GM12878 (cell line): Measurements from ENCODE around the gene LRRN4. TPM values are rescaled to one million over a fixed set of nuclear protein-coding genes. Genes with fewer than 3 reads are reported as not detected.

Experiments used
- ATAC-seq: fragments of 200-7000 bp; cut with Tn5 transposase; 3 replicates; pipeline ENCODE4 v1.9.1; 2020; ENCODE audit warnings: mild to moderate bottlenecking, moderate library complexity
- BruUV-seq: library from RNA; stranded (reverse); fragments of 400-500 nt; replicated peaks from 2 replicates; lab custom pipeline; 2021; lab: Mats Ljungman, UMichigan
- CTCF ChIA-PET: fragments of 300-600 bp; sonication (Branson Sonifier 250); formaldehyde crosslinking; extraction: SDS; loops from one replicate; lab custom pipeline; 2021; ENCODE audit warnings: inconsistent platforms; lab: Yijun Ruan, JAX
- POLR2A ChIA-PET: fragments of 350-600 bp; formaldehyde crosslinking; extraction: SDS; loops from one replicate; lab custom pipeline; 2021; ENCODE audit warnings: inconsistent platforms; lab: Charles Lee
- RAD21 ChIA-PET: fragments of 300-600 bp; sonication (Branson Sonifier 250); formaldehyde crosslinking; loops from one replicate; lab custom pipeline; 2023; ENCODE audit warnings: antibody characterized with exemption; ENCODE audit not compliant: unreplicated experiment; lab: Charles Lee
- SMC1A ChIA-PET: fragments of 300-600 bp; sonication (Branson Sonifier 250); formaldehyde crosslinking; loops from one replicate; lab custom pipeline; 2023; ENCODE audit not compliant: unreplicated experiment, uncharacterized antibody; lab: Charles Lee
- DNase-seq: peaks from one replicate; pipeline ENCODE4 v3.0.0-alpha.2; 2011; ENCODE audit warnings: low read depth, low spot score
- FAIRE-seq: peaks from 3 replicates; lab custom pipeline; 2011; peaks lifted over from hg19 to GRCh38; lab: Jason Lieb, UNC
- H2AFZ ChIP-seq: 2 replicates; pipeline ENCODE4 v1.6.0; 2011; ENCODE audit warnings: low read depth, low read length, control low read depth; ENCODE audit not compliant: control insufficient read depth
- H3K27ac ChIP-seq: 2 replicates; pipeline ENCODE4 v1.5.1; 2011; ENCODE audit warnings: control low read depth; ENCODE audit not compliant: control insufficient read depth, insufficient read depth
- H3K27me3 ChIP-seq, 2 experiments: replicated peaks in 1 of 2; 2 replicates each; pipeline versions ENCODE4 v1.6.0 to v1.6.1; 2011; ENCODE audit warnings: low read length in 1 of 2; ENCODE audit not compliant: control insufficient read depth in 2 of 2, insufficient read depth in 2 of 2
- H3K36me3 ChIP-seq, 2 experiments: 2 replicates each; pipeline ENCODE4 v1.5.1; 2011; ENCODE audit warnings: low read length in 1 of 2; ENCODE audit not compliant: control insufficient read depth in 2 of 2, insufficient read depth in 2 of 2
- H3K4me1 ChIP-seq: 2 replicates; pipeline ENCODE4 v1.6.1; 2011; ENCODE audit warnings: mild to moderate bottlenecking, low read length, moderate library complexity, mixed read lengths; ENCODE audit not compliant: control insufficient read depth, insufficient read depth
- H3K4me2 ChIP-seq: 2 replicates; pipeline ENCODE4 v1.6.0; 2011; ENCODE audit warnings: control low read depth; ENCODE audit not compliant: control insufficient read depth, insufficient read depth
- H3K4me3 ChIP-seq: fragments of 200-600 bp; sonication (generic); 2 replicates; pipeline ENCODE4 v1.5.1; 2016
- H3K79me2 ChIP-seq: 2 replicates; pipeline ENCODE4 v1.6.0; 2011; ENCODE audit warnings: low read length; ENCODE audit not compliant: control insufficient read depth, insufficient read depth
- H3K9ac ChIP-seq: 2 replicates; pipeline ENCODE4 v1.8.0; 2011; ENCODE audit warnings: low read length, control low read depth, mixed read lengths; ENCODE audit not compliant: control insufficient read depth, insufficient read depth
- H3K9me3 ChIP-seq: replicated peaks from 3 replicates; pipeline ENCODE4 v1.5.1; 2011; ENCODE audit warnings: mild to moderate bottlenecking, low read length; ENCODE audit not compliant: control insufficient read depth, insufficient read depth
- H4K20me1 ChIP-seq: 2 replicates; pipeline ENCODE4 v1.6.0; 2011; ENCODE audit not compliant: control insufficient read depth, insufficient read depth
- CBX3 ChIP-seq: fragments of 200-600 bp; sonication (generic); IDR thresholded peaks from 2 replicates; pipeline ENCODE4 v1.6.1; 2016; ENCODE audit warnings: low read depth, borderline replicate concordance
- GATAD2B ChIP-seq: fragments of 450-650 bp; conservative IDR thresholded peaks from 2 replicates; pipeline ENCODE4 v1.6.1; 2017; ENCODE audit warnings: low read depth, mild to moderate bottlenecking, moderate library complexity
- KAT2A ChIP-seq: conservative IDR thresholded peaks from 2 replicates; pipeline ENCODE4 v1.6.1; 2011; ENCODE audit warnings: low read depth, low read length; ENCODE audit not compliant: control insufficient read depth
- NFIC ChIP-seq: IDR thresholded peaks from 2 replicates; pipeline ENCODE4 v1.6.1; 2012; ENCODE audit warnings: low read depth, mild to moderate bottlenecking, inconsistent platforms, low read length, moderate library complexity
- NRF1 ChIP-seq: conservative IDR thresholded peaks from 2 replicates; pipeline ENCODE4 v1.6.1; 2011; ENCODE audit warnings: mild to moderate bottlenecking, low read depth, low read length, improper control_type of control experiment
- PML ChIP-seq: IDR thresholded peaks from 2 replicates; pipeline ENCODE4 v1.6.1; 2012; ENCODE audit warnings: low read length, inconsistent platforms
- RB1 ChIP-seq: fragments of 450-650 bp; formaldehyde crosslinking; IDR thresholded peaks from 2 replicates; pipeline ENCODE4 v1.6.1; 2017; ENCODE audit warnings: mild to moderate bottlenecking, borderline replicate concordance
- RBBP5 ChIP-seq: fragments of 200-600 bp; sonication (generic); conservative IDR thresholded peaks from 2 replicates; pipeline ENCODE4 v1.6.1; 2016
- SMC3 ChIP-seq: IDR thresholded peaks from 2 replicates; pipeline ENCODE4 v1.6.1; 2011; ENCODE audit warnings: low read length, improper control_type of control experiment, borderline replicate concordance
- YBX1 ChIP-seq: fragments of 450-650 bp; IDR thresholded peaks from 2 replicates; pipeline ENCODE4 v1.6.1; 2016; ENCODE audit warnings: antibody characterized with exemption
- in situ Hi-C: fragments of 300-500 bp; cut with MboI; formaldehyde crosslinking; loops from 9 replicates; pipeline ENCODE4 v1.14.3; 2018; ENCODE audit warnings: mixed read lengths
- intact Hi-C: fragments of 100-400 bp; cut with micrococcal nuclease; formaldehyde crosslinking; loops from one replicate; pipeline ENCODE4 v1.14.2; 2022; ENCODE audit not compliant: unreplicated experiment
- polyA plus RNA-seq, 11 experiments: library from polyadenylated mRNA; depleted of rRNA in 4 of 11; unstranded in 6 of 11; stranded (reverse) in 5 of 11; fragments of >200 nt; fragmentation: Nextera tagmentation in 4 of 11; fragmentation: Illumina TruSeq in 1 of 11; extraction: Ambion mirVana in 4 of 11; extraction: Trizol in 1 of 11; gene quantifications; 1 replicate in 1 of 11; 2 replicates in 10 of 11; pipeline versions ENCODE4 v1.2.1 to v1.2.3, GENCODE V29; 2011 to 2016; ENCODE audit warnings: inconsistent platforms in 2 of 11, missing spikeins in 2 of 11, low read depth in 1 of 11
- total RNA-seq, 4 experiments: library from RNA; depleted of rRNA in 3 of 4; stranded (reverse); fragments of >200 nt in 3 of 4; fragmentation: Illumina TruSeq in 1 of 4; extraction: Trizol in 1 of 4; gene quantifications; 2 replicates each; pipeline versions ENCODE4 v1.2.1 to v1.2.3, GENCODE V29; 2013 to 2021
- TF ChIP-seq, protein P1 (sequence below): fragments of 450-650 bp; IDR thresholded peaks from 2 replicates; pipeline ENCODE4 v1.6.1; 2017; ENCODE audit warnings: mild to moderate bottlenecking, moderate library complexity
- TF ChIP-seq, protein P2 (sequence below): IDR thresholded peaks from 2 replicates; pipeline ENCODE4 v1.6.1; 2012; ENCODE audit warnings: low read depth, low read length, improper control_type of control experiment
- TF ChIP-seq, protein P3 (sequence below), 3 experiments: IDR thresholded peaks in 2 of 3; conservative IDR thresholded peaks in 1 of 3; 2 replicates each; pipeline ENCODE4 v1.5.1; 2011; ENCODE audit warnings: low read depth in 3 of 3, low read length in 3 of 3, mild to moderate bottlenecking in 3 of 3, control low read depth in 2 of 3, moderate library complexity in 2 of 3, inconsistent platforms in 1 of 3, mixed read lengths in 1 of 3; ENCODE audit not compliant: control insufficient read depth in 2 of 3, insufficient read depth in 1 of 3; ENCODE audit errors: extremely low read depth in 1 of 3

The LRRN4 gene
- total and polyA plus RNA-seq, 10 of the 15 experiments (the other 5 are each of a cell fraction or from before 2014, with no cell fraction given): 0.11 TPM; not detected in 9

DNA sequence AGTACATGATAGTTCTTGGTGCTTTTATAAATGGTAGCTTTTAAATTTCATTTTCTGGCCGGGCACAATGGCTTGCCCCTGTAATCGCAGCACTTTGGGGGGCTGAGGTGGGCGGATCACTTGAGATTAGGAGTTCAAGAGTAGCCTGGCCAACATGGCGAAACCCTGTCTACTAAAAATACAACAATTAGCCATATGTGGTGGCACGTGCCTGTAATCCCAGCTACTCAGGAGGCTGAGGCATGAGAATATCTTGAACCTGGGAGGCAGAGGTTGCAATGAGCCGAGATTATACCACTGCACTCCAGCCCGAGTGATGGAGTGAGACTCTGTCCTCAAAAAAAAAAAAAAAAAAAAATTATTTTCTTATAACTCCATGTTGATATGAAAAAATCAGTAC is 36.0 kb downstream of the LRRN4 start (continued):
- TF ChIP-seq, protein P1, sequence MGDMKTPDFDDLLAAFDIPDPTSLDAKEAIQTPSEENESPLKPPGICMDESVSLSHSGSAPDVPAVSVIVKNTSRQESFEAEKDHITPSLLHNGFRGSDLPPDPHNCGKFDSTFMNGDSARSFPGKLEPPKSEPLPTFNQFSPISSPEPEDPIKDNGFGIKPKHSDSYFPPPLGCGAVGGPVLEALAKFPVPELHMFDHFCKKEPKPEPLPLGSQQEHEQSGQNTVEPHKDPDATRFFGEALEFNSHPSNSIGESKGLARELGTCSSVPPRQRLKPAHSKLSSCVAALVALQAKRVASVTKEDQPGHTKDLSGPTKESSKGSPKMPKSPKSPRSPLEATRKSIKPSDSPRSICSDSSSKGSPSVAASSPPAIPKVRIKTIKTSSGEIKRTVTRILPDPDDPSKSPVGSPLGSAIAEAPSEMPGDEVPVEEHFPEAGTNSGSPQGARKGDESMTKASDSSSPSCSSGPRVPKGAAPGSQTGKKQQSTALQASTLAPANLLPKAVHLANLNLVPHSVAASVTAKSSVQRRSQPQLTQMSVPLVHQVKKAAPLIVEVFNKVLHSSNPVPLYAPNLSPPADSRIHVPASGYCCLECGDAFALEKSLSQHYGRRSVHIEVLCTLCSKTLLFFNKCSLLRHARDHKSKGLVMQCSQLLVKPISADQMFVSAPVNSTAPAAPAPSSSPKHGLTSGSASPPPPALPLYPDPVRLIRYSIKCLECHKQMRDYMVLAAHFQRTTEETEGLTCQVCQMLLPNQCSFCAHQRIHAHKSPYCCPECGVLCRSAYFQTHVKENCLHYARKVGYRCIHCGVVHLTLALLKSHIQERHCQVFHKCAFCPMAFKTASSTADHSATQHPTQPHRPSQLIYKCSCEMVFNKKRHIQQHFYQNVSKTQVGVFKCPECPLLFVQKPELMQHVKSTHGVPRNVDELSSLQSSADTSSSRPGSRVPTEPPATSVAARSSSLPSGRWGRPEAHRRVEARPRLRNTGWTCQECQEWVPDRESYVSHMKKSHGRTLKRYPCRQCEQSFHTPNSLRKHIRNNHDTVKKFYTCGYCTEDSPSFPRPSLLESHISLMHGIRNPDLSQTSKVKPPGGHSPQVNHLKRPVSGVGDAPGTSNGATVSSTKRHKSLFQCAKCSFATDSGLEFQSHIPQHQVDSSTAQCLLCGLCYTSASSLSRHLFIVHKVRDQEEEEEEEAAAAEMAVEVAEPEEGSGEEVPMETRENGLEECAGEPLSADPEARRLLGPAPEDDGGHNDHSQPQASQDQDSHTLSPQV: no peak
- no peak for TF ChIP-seq YBX1

DNA sequence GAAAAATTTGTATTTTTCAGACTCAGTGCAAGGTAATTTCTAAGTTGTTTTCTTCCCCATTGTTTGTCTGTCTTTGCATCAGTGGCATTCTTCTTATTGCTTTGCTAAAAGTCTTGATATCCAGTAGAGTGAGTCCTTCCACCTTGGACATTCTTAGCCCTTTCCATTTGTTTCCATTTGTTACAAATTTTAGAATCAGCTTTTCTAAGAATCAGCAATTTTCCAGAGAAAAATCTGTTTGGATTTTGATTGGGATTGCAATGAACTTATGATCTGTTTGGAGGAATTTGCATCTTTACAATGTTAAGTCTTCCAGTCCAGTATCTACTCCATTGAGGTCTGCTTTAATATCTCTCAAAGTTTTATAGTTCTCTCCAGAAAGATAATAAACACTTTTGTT is 36.4 kb downstream of the LRRN4 start:
- ChIA-PET CTCF (no interaction called here), POLR2A (interaction anchor here (0.7 kb wide), 1 partner anchor 531 kb away, joined by 3 read pairs; no protein-coding TSS in a partner anchor)
- no TSS peak for BruUV-seq
- TF ChIP-seq, protein P2, sequence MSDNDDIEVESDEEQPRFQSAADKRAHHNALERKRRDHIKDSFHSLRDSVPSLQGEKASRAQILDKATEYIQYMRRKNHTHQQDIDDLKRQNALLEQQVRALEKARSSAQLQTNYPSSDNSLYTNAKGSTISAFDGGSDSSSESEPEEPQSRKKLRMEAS: no peak
- TF ChIP-seq RB1 (no peak), NRF1 (no peak), CBX3 (no peak), SMC3 (no peak), RBBP5 (no peak), KAT2A (no peak), PML (no peak), NFIC (no peak), GATAD2B (no peak)
- TF ChIP-seq, protein P3, sequence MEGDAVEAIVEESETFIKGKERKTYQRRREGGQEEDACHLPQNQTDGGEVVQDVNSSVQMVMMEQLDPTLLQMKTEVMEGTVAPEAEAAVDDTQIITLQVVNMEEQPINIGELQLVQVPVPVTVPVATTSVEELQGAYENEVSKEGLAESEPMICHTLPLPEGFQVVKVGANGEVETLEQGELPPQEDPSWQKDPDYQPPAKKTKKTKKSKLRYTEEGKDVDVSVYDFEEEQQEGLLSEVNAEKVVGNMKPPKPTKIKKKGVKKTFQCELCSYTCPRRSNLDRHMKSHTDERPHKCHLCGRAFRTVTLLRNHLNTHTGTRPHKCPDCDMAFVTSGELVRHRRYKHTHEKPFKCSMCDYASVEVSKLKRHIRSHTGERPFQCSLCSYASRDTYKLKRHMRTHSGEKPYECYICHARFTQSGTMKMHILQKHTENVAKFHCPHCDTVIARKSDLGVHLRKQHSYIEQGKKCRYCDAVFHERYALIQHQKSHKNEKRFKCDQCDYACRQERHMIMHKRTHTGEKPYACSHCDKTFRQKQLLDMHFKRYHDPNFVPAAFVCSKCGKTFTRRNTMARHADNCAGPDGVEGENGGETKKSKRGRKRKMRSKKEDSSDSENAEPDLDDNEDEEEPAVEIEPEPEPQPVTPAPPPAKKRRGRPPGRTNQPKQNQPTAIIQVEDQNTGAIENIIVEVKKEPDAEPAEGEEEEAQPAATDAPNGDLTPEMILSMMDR (IDR thresholded peaks at IDR 0.05 in 2 of 3, conservative IDR thresholded peaks at IDR 0.05 in 1 of 3; ENCODE audit: control insufficient read depth in 2 of 3, extremely low read depth in 1 of 3, insufficient read depth in 1 of 3, low read depth in 3 of 3, low read length in 3 of 3): no peak
- TF ChIP-seq, protein P1: no peak

More for the DNA sequence above, 36.4 kb downstream of the LRRN4 start:
- ATAC-seq (no peak), DNase-seq (no peak), FAIRE-seq (no peak)
- in situ Hi-C loops (no loop called here), intact Hi-C loops (no loop called here)
- peaks cover 2% of the 10 kb centered on the region for H3K79me2 ChIP-seq
- H3K36me3 ChIP-seq: peaks cover 1 to 18% of the 10 kb centered on the region in 2 experiments; a peak in 2 of 4 replicates
- no peaks in the 10 kb centered on the region for H4K20me1 ChIP-seq
- peaks cover 6% of the 10 kb centered on the region; the same call in 2 of the 3 replicates for H3K9me3 ChIP-seq
- no peaks in the 10 kb centered on the region for H3K4me1 ChIP-seq
- H2AFZ ChIP-seq: no peak overlapping the region
- no peak overlapping the region for H3K4me2 ChIP-seq
- no peak overlapping the region for H3K9ac ChIP-seq
- H3K27me3 ChIP-seq: no peaks in the 10 kb centered on the region
- H3K27ac ChIP-seq: no peak overlapping the region
- ChIA-PET RAD21 (interaction anchor here (0.7 kb wide), 1 partner anchor 105 kb away, joined by 3 read pairs; no protein-coding TSS in a partner anchor), SMC1A (interaction anchor here (0.8 to 1.2 kb wide), 2 partner anchors 10 to 29 kb away, joined by 4 read pairs; no protein-coding TSS in a partner anchor)
- H3K4me3 ChIP-seq: no peak overlapping the region
